ENCODE results near the gene GSK3B. TPM values are rescaled to one million over a fixed set of nuclear protein-coding genes. Genes with fewer than 3 reads are reported as not detected.
A peak's percentile ranks its signal among the peaks of the same experiment; 100 is the strongest.

Gene GSK3B
- total RNA-seq, 1 experiment from 2014 or later, result 56.5 TPM

- no peak overlapping the region for H3K18ac ChIP-seq (ENCODE audit: insufficient read length, low read depth, low read length)
- no peak overlapping the region for H4K8ac ChIP-seq (replicated peaks; ENCODE audit: insufficient read length, low read depth, low read length)
- H3K4me1 ChIP-seq (ENCODE audit: insufficient read depth, low read length), result no peaks in the 10 kb centered on the region
- no peak overlapping the region for H3K4me3 Mint-ChIP-seq
- H3K23ac ChIP-seq (ENCODE audit: insufficient read length, low read depth, low read length), result no peak overlapping the region
- H3K4ac ChIP-seq (ENCODE audit: low read depth, low read length), result no peak overlapping the region
- H3K9me3 Mint-ChIP-seq, result peaks cover 5 to 18% of the 10 kb centered on the region in 2 experiments
- no peak overlapping the region for H2BK120ac ChIP-seq (ENCODE audit: low read depth, low read length, poor library complexity, severe bottlenecking)
- no peak overlapping the region for H3T11ph ChIP-seq (ENCODE audit: low read length)
- H3K9ac ChIP-seq (ENCODE audit: extremely low read depth, insufficient read length, low read length), result no peak overlapping the region
- peak overlapping the region in 2 of 3 experiments; percentile 10 to 63; a peak in 2 of 7 replicates for H3K27ac Mint-ChIP-seq
- no peak overlapping the region for H2BK20ac ChIP-seq (ENCODE audit: low read depth, low read length, poor library complexity, severe bottlenecking)
- H3K56ac ChIP-seq (ENCODE audit: insufficient read length, low read depth, low read length), result no peak overlapping the region
- no peaks in the 10 kb centered on the region; a peak in 1 of 4 replicates for H3K4me1 Mint-ChIP-seq
- H2BK5ac ChIP-seq (ENCODE audit: insufficient read length, low read length), result no peak overlapping the region
- H3K14ac ChIP-seq (ENCODE audit: insufficient read depth, low read length), result no peak overlapping the region
- H3K79me1 ChIP-seq (ENCODE audit: insufficient read depth, low read depth, low read length, poor library complexity, severe bottlenecking), result no peaks in the 10 kb centered on the region
- H3K23me2 ChIP-seq (ENCODE audit: insufficient read length, low read depth, low read length, poor library complexity, severe bottlenecking), result no peaks in the 10 kb centered on the region
- no peak overlapping the region for H4K91ac ChIP-seq (ENCODE audit: insufficient read length, low read depth, low read length)
- no peak overlapping the region for H3K4me2 ChIP-seq (ENCODE audit: insufficient read depth, insufficient read length, low read length)
- H2AFZ ChIP-seq (ENCODE audit: low read length), result no peak overlapping the region
- H2BK15ac ChIP-seq (ENCODE audit: low read depth, low read length), result no peak overlapping the region
- H3K27me3 Mint-ChIP-seq (ENCODE audit: low read depth), result no peaks in the 10 kb centered on the region
- H3K9me3 ChIP-seq (ENCODE audit: control insufficient read depth, low read depth, low read length), result no peaks in the 10 kb centered on the region
- no peaks in the 10 kb centered on the region for H3K79me2 ChIP-seq (ENCODE audit: insufficient read depth, low read length)
- no peak overlapping the region for H4K5ac ChIP-seq (ENCODE audit: insufficient read length, low read depth, low read length)
- peaks cover 22 to 47% (median 28%) of the 10 kb centered on the region in 3 experiments for H3K36me3 Mint-ChIP-seq (ENCODE audit: insufficient read depth in 1 of 3, low read depth in 3 of 3)
- WGBS (ENCODE audit: extremely low coverage, insufficient read length, low lambda C conversion rate), result no CpG with 5 or more reads among the region's 4 CpGs
- no peak overlapping the region for H3K27ac ChIP-seq (ENCODE audit: insufficient read length, low read depth, low read length)
- no peaks in the 10 kb centered on the region for H3K27me3 ChIP-seq (ENCODE audit: insufficient read depth, low read length)
- H4K20me1 ChIP-seq (ENCODE audit: control insufficient read depth, insufficient read depth, insufficient read length), result no peaks in the 10 kb centered on the region
- no peak for DNase-seq
- H2BK12ac ChIP-seq (ENCODE audit: insufficient read length, low read depth, low read length), result no peak overlapping the region
- no peak for TF ChIP-seq CTCF (conservative IDR thresholded peaks at IDR 0.05)
- H2AK5ac ChIP-seq (ENCODE audit: insufficient read length, low read length), result no peak overlapping the region
Observed at GRCh38 chr3:119884161-119884557, 210.1 kb downstream of the GSK3B start.
